Inflammatory macrophage (primary cell): ENCODE measurements around the gene APH1A.
"Not testable (repeated sequence)": the region's sequence is repeated elsewhere in the genome, so short reads cannot be mapped to it uniquely, and the experiment has no call there.

ENCODE experiments used
- DNase-seq, 2 donors: peaks; one replicate each; pipeline ENCODE4 v3.0.0-alpha.2; 2020 to 2022

APH1A gene

GRCh38 chr1:150267896-150268295, 920 bp downstream of the APH1A start:
- no peak for DNase-seq

- DNase-seq = no peak
Observed at GRCh38 chr1:150263549-150263948, 5.3 kb downstream of the APH1A start.

GRCh38 chr1:150262388-150263320, 6.2 kb downstream of the APH1A start:
- peak in 1 of 2 donors; percentile 3 for DNase-seq

GRCh38 chr1:150261367-150261766, 7.4 kb downstream of the APH1A start:
- no peak for DNase-seq

GRCh38 chr1:150259758-150260669, 8.8 kb downstream of the APH1A start:
- DNase-seq = no peak

GRCh38 chr1:150259217-150259616, 9.6 kb downstream of the APH1A start:
- no peak for DNase-seq

GRCh38 chr1:150257624-150258585, 10.9 kb downstream of the APH1A start, which contains the start of gene CA14:
TSS of gene CA14 (plus strand) at chr1:150257774. CDS start at chr1:150258129, 355 bp downstream.
- DNase-seq = no peak

- peak; percentile 15 to 29 for DNase-seq
Observed at GRCh38 chr1:150256554-150257341, 12.1 kb downstream of the APH1A start.

- no peak for DNase-seq
Observed at GRCh38 chr1:150256198-150256553, 12.6 kb downstream of the APH1A start.

GRCh38 chr1:150249936-150250335, 18.9 kb downstream of the APH1A start:
- no peak for DNase-seq

- no peak for DNase-seq
Observed at GRCh38 chr1:150243003-150243402, 25.8 kb downstream of the APH1A start.

- no peak for DNase-seq
Observed at GRCh38 chr1:150237746-150238145, 31.1 kb downstream of the APH1A start.

- not testable (repeated sequence) for DNase-seq
Observed at GRCh38 chr1:150237176-150237575, 31.6 kb downstream of the APH1A start.

GRCh38 chr1:150236614-150237100, 32.2 kb downstream of the APH1A start:
- DNase-seq = no peak

GRCh38 chr1:150235852-150236613, 32.8 kb downstream of the APH1A start, which contains the start of gene ANP32E:
TSS of gene ANP32E (minus strand) at chr1:150236112. CDS start at chr1:150235786, 326 bp downstream.
- DNase-seq = peak; percentile 96 to 99

GRCh38 chr1:150235294-150235851, 33.4 kb downstream of the APH1A start:
- DNase-seq = peak in 1 of 2 donors; percentile 21

GRCh38 chr1:150234566-150235293, 34.1 kb downstream of the APH1A start:
- peak; percentile 75 to 78 for DNase-seq

GRCh38 chr1:150234309-150234565, 34.6 kb downstream of the APH1A start:
- no peak for DNase-seq
